DOHH2 (cell line): ENCODE results near the gene HECW1.

ENCODE experiments used
- H3F3A ChIP-seq: fragments of 200-600 bp; sonication (generic), shearing (Covaris generic); 2 replicates; pipeline ENCODE4 v1.6.0; 2016; ENCODE audit warnings: antibody characterized with exemption, mild to moderate bottlenecking; ENCODE audit not compliant: control insufficient read depth, insufficient read depth
- H3K27ac ChIP-seq: fragments of 200-600 bp; sonication (generic); 2 replicates; pipeline ENCODE4 v1.5.1; 2014; ENCODE audit warnings: low read depth, mild to moderate bottlenecking, low read length, moderate library complexity
- H3K27me3 ChIP-seq: fragments of 200-600 bp; sonication (generic); 2 replicates; pipeline ENCODE4 v1.6.1; 2014; ENCODE audit warnings: mild to moderate bottlenecking, low read length, mixed read lengths; ENCODE audit not compliant: control insufficient read depth
- H3K36me3 ChIP-seq: fragments of 200-600 bp; sonication (generic); 2 replicates; pipeline ENCODE4 v1.6.1; 2014; ENCODE audit warnings: mild to moderate bottlenecking, low read length, moderate library complexity, mixed read lengths; ENCODE audit not compliant: control insufficient read depth
- H3K4me1 ChIP-seq: fragments of 200-600 bp; sonication (generic); 2 replicates; pipeline ENCODE4 v1.6.1; 2014; ENCODE audit warnings: mild to moderate bottlenecking, low read length, mixed read lengths; ENCODE audit not compliant: control insufficient read depth
- H3K4me2 ChIP-seq: fragments of 200-600 bp; sonication (generic); 2 replicates; pipeline ENCODE4 v1.6.0; 2014; ENCODE audit warnings: mild to moderate bottlenecking, low read length, moderate library complexity
- H3K4me3 ChIP-seq: fragments of 200-600 bp; sonication (generic); 2 replicates; pipeline ENCODE4 v1.5.1; 2014; ENCODE audit warnings: mild to moderate bottlenecking, low read length, mixed read lengths
- H3K79me2 ChIP-seq: fragments of 200-600 bp; sonication (generic); 2 replicates; pipeline ENCODE4 v1.6.1; 2014; ENCODE audit warnings: mild to moderate bottlenecking, low read length, mixed read lengths; ENCODE audit not compliant: control insufficient read depth
- H3K9me2 ChIP-seq: fragments of 200-600 bp; sonication (generic); replicated peaks from 2 replicates; pipeline ENCODE4 v1.6.1; 2014; ENCODE audit warnings: mild to moderate bottlenecking, low read length, mixed read lengths; ENCODE audit not compliant: control insufficient read depth
- H3K9me3 ChIP-seq: fragments of 200-600 bp; sonication (generic); 2 replicates; pipeline ENCODE4 v1.6.1; 2014; ENCODE audit warnings: antibody characterized with exemption, low read length, mixed read lengths; ENCODE audit not compliant: control insufficient read depth, insufficient read depth
- H4K20me1 ChIP-seq: fragments of 200-600 bp; sonication (generic); 2 replicates; pipeline ENCODE4 v1.6.0; 2014; ENCODE audit warnings: low read depth, mild to moderate bottlenecking, antibody characterized with exemption, low read length, moderate library complexity; ENCODE audit not compliant: control insufficient read depth, insufficient read depth
- EZH2phosphoT487 ChIP-seq: fragments of 200-600 bp; sonication (generic); IDR thresholded peaks from 2 replicates; pipeline ENCODE4 v1.6.1; 2017; ENCODE audit warnings: borderline replicate concordance, mild to moderate bottlenecking, antibody characterized with exemption, low read length, moderate library complexity, mixed read lengths
- TF ChIP-seq, protein P1 (sequence below): fragments of 200-600 bp; sonication (generic); IDR thresholded peaks from one replicate; pipeline ENCODE4 v1.5.1; 2014; ENCODE audit warnings: antibody characterized with exemption, mild to moderate bottlenecking, low read depth, low read length; ENCODE audit not compliant: poor library complexity, severe bottlenecking

Gene HECW1

DNA sequence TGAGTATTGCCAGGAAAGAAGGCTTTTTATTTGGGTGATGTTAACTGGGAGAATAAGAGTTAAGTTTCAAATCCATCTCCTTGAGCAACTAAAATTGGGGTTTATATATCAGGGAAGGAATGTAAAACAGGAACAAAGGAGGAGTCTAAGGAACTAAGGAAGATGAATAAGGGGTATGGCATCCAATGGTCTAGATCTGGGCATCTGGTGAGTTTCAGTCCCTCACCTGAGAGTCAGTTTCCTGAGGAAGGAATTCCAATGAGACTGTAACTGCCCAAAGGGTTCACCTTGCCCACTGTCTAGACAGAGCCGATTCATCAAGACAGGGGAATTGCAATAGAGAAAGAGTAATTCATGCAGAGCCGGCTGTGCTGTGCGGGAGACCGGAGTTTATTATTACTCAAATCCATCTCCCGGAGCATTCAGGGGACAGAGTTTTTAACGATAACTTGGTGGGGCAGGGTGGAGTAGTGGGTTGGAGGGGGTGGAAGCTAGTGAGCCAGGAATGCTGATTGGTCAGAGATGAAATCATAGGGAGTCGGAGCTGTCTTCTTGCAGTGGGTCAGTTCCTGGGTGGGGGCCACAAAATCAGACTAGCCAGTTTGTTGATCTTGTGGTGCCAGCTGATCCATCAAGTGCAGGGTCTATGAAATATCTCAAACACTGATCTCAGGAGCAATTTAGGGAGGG is 282.1 kb downstream of the HECW1 start:
- no peaks in the 10 kb centered on the region for H3K36me3 ChIP-seq
- 0 out of 2 replicates have a peak, but pooled peaks cover 2% of the 10 kb centered on the region for H3K9me3 ChIP-seq
- H3F3A ChIP-seq: no peaks in the 10 kb centered on the region
- no peaks in the 10 kb centered on the region for H3K4me1 ChIP-seq
- no peak for TF ChIP-seq EZH2phosphoT487
- H3K27me3 ChIP-seq: peaks cover 9% of the 10 kb centered on the region; the same call in 1 of the 2 replicates
- no peak overlapping the region for H3K27ac ChIP-seq
- no peak overlapping the region for H3K4me2 ChIP-seq
- no peaks in the 10 kb centered on the region for H3K9me2 ChIP-seq
- H3K79me2 ChIP-seq: no peaks in the 10 kb centered on the region
- no peak overlapping the region for H3K4me3 ChIP-seq
- H4K20me1 ChIP-seq: no peaks in the 10 kb centered on the region

DNA sequence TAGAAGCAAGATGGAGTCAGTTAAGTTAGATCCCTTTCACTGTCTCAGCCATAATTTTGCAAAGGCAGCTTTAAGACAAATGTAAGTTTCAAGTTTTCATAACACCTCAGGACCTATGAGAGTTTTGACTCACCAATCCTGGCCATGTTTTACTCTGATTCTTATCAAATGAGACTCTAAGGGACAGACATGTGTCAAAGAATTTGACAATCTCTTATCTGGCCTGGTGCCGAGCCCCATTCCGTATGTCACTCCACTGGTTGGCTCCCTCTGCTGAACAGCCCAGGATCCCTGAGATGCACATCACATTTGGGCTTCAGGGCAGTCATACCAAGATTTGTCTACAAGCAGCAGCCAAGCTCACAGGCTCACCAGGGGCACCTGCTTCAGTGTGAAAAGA is 282.9 kb downstream of the HECW1 start:
- Histone ChIP-seq H3K9me2 (no peaks in the 10 kb centered on the region), H3K9me3 (0 out of 2 replicates have a peak, but pooled peaks cover 2% of the 10 kb centered on the region), H3K36me3 (no peaks in the 10 kb centered on the region), H3K27ac (no peak overlapping the region), H3K4me2 (no peak overlapping the region), H3K27me3 (peaks cover 9% of the 10 kb centered on the region; the same call in 1 of the 2 replicates), H3F3A (no peaks in the 10 kb centered on the region), H3K4me3 (no peak overlapping the region), H3K79me2 (no peaks in the 10 kb centered on the region), H3K4me1 (no peaks in the 10 kb centered on the region), H4K20me1 (no peaks in the 10 kb centered on the region)
- no peak for TF ChIP-seq EZH2phosphoT487
- TF ChIP-seq, protein P1, sequence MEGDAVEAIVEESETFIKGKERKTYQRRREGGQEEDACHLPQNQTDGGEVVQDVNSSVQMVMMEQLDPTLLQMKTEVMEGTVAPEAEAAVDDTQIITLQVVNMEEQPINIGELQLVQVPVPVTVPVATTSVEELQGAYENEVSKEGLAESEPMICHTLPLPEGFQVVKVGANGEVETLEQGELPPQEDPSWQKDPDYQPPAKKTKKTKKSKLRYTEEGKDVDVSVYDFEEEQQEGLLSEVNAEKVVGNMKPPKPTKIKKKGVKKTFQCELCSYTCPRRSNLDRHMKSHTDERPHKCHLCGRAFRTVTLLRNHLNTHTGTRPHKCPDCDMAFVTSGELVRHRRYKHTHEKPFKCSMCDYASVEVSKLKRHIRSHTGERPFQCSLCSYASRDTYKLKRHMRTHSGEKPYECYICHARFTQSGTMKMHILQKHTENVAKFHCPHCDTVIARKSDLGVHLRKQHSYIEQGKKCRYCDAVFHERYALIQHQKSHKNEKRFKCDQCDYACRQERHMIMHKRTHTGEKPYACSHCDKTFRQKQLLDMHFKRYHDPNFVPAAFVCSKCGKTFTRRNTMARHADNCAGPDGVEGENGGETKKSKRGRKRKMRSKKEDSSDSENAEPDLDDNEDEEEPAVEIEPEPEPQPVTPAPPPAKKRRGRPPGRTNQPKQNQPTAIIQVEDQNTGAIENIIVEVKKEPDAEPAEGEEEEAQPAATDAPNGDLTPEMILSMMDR: no peak

DNA sequence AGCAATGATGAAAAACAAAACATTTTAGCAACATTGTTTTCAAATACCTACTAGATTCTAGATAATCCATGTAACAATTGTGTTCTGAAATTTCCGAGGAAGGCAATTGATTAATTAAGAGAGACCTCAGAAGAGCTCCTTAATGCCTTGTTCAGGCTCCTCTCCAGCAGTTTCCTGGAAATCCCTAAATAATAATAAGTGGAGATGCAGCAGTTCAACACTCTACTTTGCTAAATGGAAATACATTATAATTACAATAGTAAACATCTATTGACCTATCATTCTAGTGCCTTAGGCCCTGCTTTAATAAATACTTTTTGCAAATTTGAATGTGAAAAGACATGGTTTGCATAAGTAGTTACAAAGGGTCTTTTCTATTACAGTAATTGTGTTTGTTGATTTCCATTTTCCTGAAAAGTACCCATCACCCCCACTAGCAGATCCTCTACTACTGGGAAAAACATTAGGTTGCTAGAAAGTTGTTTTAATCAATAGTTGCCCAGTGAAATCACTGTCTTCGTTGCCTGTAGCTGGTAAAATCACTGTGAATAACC is 283.8 kb downstream of the HECW1 start:
- Histone ChIP-seq H4K20me1 (no peaks in the 10 kb centered on the region), H3F3A (no peaks in the 10 kb centered on the region), H3K4me1 (no peaks in the 10 kb centered on the region), H3K79me2 (no peaks in the 10 kb centered on the region), H3K36me3 (no peaks in the 10 kb centered on the region), H3K27me3 (peaks cover 9% of the 10 kb centered on the region; the same call in 1 of the 2 replicates), H3K9me2 (no peaks in the 10 kb centered on the region), H3K4me3 (no peak overlapping the region), H3K4me2 (no peak overlapping the region), H3K27ac (no peak overlapping the region), H3K9me3 (0 out of 2 replicates have a peak, but pooled peaks cover 2% of the 10 kb centered on the region)
- TF ChIP-seq EZH2phosphoT487: no peak
- TF ChIP-seq, protein P1: no peak

DNA sequence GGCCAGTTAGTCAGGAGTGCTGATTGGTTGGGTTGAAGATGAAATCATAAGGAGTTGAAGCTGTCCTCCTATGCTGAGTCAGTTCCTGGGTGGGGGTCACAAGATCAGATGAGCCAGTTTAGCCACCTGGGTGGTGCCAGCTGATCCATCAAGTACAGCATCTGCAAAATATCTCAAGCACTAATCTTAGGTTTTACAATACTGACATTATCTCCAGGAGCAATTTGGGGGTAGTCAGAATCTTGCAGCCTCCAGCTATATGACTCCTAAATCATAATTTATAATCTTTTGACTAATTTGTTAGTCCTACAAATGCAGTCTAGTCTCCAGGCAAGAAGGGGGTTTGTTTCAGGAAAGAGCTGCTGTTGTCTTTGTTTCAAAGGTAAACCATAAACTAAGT is 286.4 kb downstream of the HECW1 start:
- Histone ChIP-seq H3K4me3 (no peak overlapping the region), H3K36me3 (no peaks in the 10 kb centered on the region), H3K4me2 (no peak overlapping the region), H3K9me3 (0 out of 2 replicates have a peak, but pooled peaks cover 2% of the 10 kb centered on the region), H3K9me2 (no peaks in the 10 kb centered on the region), H3K27me3 (peaks cover 9% of the 10 kb centered on the region; the same call in 1 of the 2 replicates), H3F3A (no peaks in the 10 kb centered on the region), H3K79me2 (no peaks in the 10 kb centered on the region), H3K27ac (no peak overlapping the region), H3K4me1 (no peaks in the 10 kb centered on the region), H4K20me1 (no peaks in the 10 kb centered on the region)
- no peak for TF ChIP-seq EZH2phosphoT487
- TF ChIP-seq, protein P1: no peak
